HCT116 (cell line): ENCODE measurements around the gene TMCC1.

Experiments used
- FOSL1 ChIP-seq: IDR thresholded peaks from 2 replicates; pipeline ENCODE4 v1.6.1; 2012; ENCODE audit warnings: low read depth
- POLR2AphosphoS5 ChIP-seq: IDR thresholded peaks from 2 replicates; pipeline ENCODE4 v1.6.1; 2011; ENCODE audit warnings: mild to moderate bottlenecking, low read depth, low read length, moderate library complexity
- RAD21 ChIP-seq: IDR thresholded peaks from 2 replicates; pipeline ENCODE4 v1.6.1; 2012; ENCODE audit warnings: low read depth, mild to moderate bottlenecking
- ZNF274 ChIP-seq: fragments of 200-500 bp; sonication (Bioruptor generic); IDR thresholded peaks from 2 replicates; pipeline ENCODE4 v1.6.1; 2014; ENCODE audit warnings: mild to moderate bottlenecking, low read depth, low read length, inconsistent platforms
- TF ChIP-seq, protein P1 (sequence below): IDR thresholded peaks from 2 replicates; pipeline ENCODE4 v1.6.1; 2011; ENCODE audit warnings: mild to moderate bottlenecking, low read length, moderate library complexity; ENCODE audit not compliant: insufficient replicate concordance; ENCODE audit errors: extremely low read depth

- no peak for TF ChIP-seq RAD21
- no peak for TF ChIP-seq ZNF274
- TF ChIP-seq, protein P1, sequence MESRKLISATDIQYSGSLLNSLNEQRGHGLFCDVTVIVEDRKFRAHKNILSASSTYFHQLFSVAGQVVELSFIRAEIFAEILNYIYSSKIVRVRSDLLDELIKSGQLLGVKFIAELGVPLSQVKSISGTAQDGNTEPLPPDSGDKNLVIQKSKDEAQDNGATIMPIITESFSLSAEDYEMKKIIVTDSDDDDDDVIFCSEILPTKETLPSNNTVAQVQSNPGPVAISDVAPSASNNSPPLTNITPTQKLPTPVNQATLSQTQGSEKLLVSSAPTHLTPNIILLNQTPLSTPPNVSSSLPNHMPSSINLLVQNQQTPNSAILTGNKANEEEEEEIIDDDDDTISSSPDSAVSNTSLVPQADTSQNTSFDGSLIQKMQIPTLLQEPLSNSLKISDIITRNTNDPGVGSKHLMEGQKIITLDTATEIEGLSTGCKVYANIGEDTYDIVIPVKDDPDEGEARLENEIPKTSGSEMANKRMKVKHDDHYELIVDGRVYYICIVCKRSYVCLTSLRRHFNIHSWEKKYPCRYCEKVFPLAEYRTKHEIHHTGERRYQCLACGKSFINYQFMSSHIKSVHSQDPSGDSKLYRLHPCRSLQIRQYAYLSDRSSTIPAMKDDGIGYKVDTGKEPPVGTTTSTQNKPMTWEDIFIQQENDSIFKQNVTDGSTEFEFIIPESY = no peak
- TF ChIP-seq POLR2AphosphoS5 = no peak
- no peak for TF ChIP-seq FOSL1
These were observed 70.8 kb downstream of the TMCC1 start for GRCh38 chr3:129822679-129823078.
